RCC 7860 (cell line): Measurements from ENCODE around the gene PARVG.
A peak's percentile ranks its signal among the peaks of the same experiment; 100 is the strongest.
"Not testable (repeated sequence)": the region's sequence is repeated elsewhere in the genome, so short reads cannot be mapped to it uniquely, and the experiment has no call there.

ENCODE experiments used
- DNase-seq: peaks from one replicate; pipeline ENCODE4 v3.0.0-alpha.2; 2015; ENCODE audit warnings: low spot score
- FAIRE-seq: peaks from 2 replicates; lab custom pipeline; 2012; peaks lifted over from hg19 to GRCh38; lab: Jason Lieb, UNC

Gene PARVG

DNA sequence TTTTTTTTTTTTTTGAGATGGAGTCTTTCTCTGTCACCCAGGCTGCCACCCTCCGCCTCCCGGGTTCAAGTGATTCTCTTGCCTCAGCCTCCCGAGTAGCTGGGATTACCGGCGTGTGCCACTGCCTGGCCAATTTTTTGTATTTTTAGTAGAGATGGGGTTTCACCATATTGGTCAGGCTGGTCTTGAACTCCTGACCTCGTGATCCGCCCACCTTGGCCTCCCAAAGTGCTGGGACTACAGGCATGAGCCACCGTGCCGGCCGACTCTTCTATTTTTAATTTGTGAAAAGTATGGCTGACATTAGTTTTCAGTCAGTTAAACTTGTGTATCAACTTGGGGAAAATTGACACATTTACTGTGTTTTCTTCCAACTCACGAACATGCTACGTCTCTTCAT, 53.6 kb downstream of the PARVG start:
- not testable (repeated sequence) for DNase-seq, FAIRE-seq

GRCh38 chr22:44237290-44237689, 56.6 kb downstream of the PARVG start:
- FAIRE-seq = no peak
- DNase-seq = no peak

DNA sequence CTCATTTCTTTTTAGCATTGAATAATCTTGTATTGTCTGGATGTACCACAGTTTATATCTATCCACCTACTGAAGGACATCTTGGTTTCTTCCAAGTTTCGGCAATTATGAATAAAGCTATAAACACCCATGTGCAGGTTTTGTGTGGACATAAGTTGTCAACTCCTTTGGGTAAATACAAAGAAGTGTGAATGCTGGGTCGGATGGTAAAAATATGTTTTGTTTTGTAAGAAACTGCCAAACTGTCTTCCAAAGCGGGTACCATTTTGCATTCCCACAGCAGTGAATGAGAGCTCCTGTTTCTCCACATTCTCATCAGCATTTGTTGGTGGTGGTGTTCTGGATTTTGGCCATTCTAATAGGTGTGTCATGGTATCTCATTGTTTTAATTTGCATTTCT, 60.4 kb downstream of the PARVG start:
- FAIRE-seq, DNase-seq: not testable (repeated sequence)

- FAIRE-seq (no peak), DNase-seq (no peak)
These were observed 62.4 kb downstream of the PARVG start for GRCh38 chr22:44242946-44243724.

GRCh38 chr22:44243761-44244160, 63.0 kb downstream of the PARVG start:
- no peak for DNase-seq
- FAIRE-seq = no peak

- no peak for FAIRE-seq
These were observed 63.6 kb downstream of the PARVG start for GRCh38 chr22:44244265-44244822.

DNA sequence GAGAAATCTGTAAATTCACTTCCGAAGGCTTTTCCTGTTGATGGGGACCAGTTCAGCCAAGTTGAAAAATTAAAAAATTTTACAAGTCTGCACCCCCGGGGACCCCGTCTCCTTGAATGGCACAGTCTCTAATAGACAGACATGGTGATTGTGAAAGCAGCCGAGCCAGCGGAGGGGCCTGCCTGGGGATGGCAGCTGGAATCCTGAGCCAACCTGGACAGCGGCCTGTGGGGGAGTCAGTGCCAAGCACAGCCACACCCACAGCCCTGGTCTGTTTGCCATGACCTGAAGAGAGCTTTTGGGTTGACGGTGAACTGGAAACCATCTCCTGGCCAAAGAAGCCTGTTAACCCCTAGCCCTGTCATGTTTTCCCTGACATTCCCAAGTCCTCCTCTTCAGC, 64.7 kb downstream of the PARVG start:
- DNase-seq (no peak), FAIRE-seq (no peak)

More at GRCh38 chr22:44244265-44244822, 63.6 kb downstream of the PARVG start:
- no peak for DNase-seq

- DNase-seq = no peak
- no peak for FAIRE-seq
These were observed 65.1 kb downstream of the PARVG start for GRCh38 chr22:44245867-44246266.

- no peak for DNase-seq
- no peak for FAIRE-seq
These were observed 66.0 kb downstream of the PARVG start for GRCh38 chr22:44246615-44247326.

GRCh38 chr22:44247346-44247745, 66.6 kb downstream of the PARVG start:
- no peak for FAIRE-seq
- no peak for DNase-seq

- no peak for DNase-seq
- no peak for FAIRE-seq
These were observed 67.5 kb downstream of the PARVG start for GRCh38 chr22:44247923-44248892.

DNA sequence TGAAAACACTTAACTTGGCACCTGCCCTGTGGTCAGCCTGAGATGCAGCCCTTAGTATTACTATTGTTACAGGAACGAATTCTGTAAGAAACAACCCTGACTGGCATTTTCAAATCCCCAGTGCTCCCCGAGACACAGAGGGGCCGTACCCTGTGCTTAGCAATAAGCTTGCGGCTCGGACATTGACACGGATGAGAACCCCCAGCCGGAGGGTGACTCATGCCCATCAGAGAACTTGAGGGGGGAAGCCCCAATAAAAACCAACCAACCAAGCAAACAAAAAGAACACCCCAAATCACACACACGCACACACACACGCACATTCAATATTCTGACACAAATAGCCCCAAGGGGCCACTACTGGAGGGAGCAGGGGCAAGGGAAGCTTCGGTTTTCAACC, 68.2 kb downstream of the PARVG start:
- peak; percentile 70 for FAIRE-seq

GRCh38 chr22:44249376-44250147, 68.8 kb downstream of the PARVG start:
- DNase-seq (no peak), FAIRE-seq (no peak)

More for the DNA sequence above, 68.2 kb downstream of the PARVG start:
- DNase-seq = peak; percentile 31

GRCh38 chr22:44254811-44255210, 74.1 kb downstream of the PARVG start:
- no peak for FAIRE-seq
- DNase-seq = no peak

DNA sequence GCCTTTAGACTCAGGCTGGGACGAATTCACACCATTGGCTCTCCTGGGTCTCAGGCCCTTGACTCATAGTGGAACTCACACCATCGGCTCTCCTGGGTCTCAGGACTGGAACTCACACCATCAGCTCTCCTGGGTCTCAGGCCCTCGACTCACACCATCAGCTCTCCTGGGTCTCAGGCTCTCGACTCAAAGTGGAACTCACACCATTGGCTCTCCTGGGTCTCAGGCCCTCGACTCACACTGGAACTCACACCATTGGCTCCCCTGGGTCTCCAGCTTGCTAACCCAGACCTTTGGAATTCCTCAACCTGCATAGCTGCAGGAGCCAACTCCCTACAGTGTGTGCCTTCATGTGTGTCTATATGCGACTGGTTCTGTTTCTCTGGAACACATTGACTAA, 75.4 kb downstream of the PARVG start:
- FAIRE-seq (no peak), DNase-seq (no peak)

GRCh38 chr22:44256556-44257485, 76.1 kb downstream of the PARVG start:
- FAIRE-seq = no peak
- no peak for DNase-seq
